SK-N-SH treated with all-trans-retinoic acid at 6 μM for 48 hours (cell line): ENCODE data around the gene RALA.

Source experiments
- ATAC-seq: fragments of 200-7000 bp; cut with Tn5 transposase; 3 replicates; pipeline ENCODE4 v1.9.1; 2020; ENCODE audit warnings: mild to moderate bottlenecking, moderate library complexity
- ARNTL ChIP-seq: fragments of 450-650 bp; formaldehyde crosslinking; IDR thresholded peaks from 2 replicates; pipeline ENCODE4 v1.5.0; 2020; ENCODE audit warnings: low read depth, mild to moderate bottlenecking, moderate library complexity, borderline replicate concordance
- CSDC2 ChIP-seq: fragments of 250-450 bp; sonication (Bioruptor Pico); IDR thresholded peaks from 2 replicates; pipeline ENCODE4 v1.5.0; 2020; ENCODE audit warnings: mild to moderate bottlenecking, moderate library complexity
- CSRNP3 ChIP-seq: fragments of 250-450 bp; sonication (Bioruptor Pico); IDR thresholded peaks from 2 replicates; pipeline ENCODE4 v1.5.1; 2021; ENCODE audit warnings: mild to moderate bottlenecking, moderate library complexity
- ESRRG ChIP-seq: fragments of 250-450 bp; sonication (Bioruptor Pico); IDR thresholded peaks from 2 replicates; pipeline ENCODE4 v1.6.1; 2021; ENCODE audit warnings: mild to moderate bottlenecking
- GLIS3 ChIP-seq: fragments of 250-450 bp; sonication (Bioruptor Pico); IDR thresholded peaks from 2 replicates; pipeline ENCODE4 v1.5.0; 2020; ENCODE audit warnings: mild to moderate bottlenecking, moderate library complexity
- ISL1 ChIP-seq: fragments of 250-450 bp; sonication (Bioruptor Pico); IDR thresholded peaks from 2 replicates; pipeline ENCODE4 v2.1.2; 2022; ENCODE audit warnings: mild to moderate bottlenecking, moderate library complexity
- POU6F1 ChIP-seq: fragments of 250-450 bp; sonication (Bioruptor Pico); IDR thresholded peaks from 2 replicates; pipeline ENCODE4 v1.8.0; 2021; ENCODE audit warnings: low read depth, mild to moderate bottlenecking, moderate library complexity, borderline replicate concordance
- PPARA ChIP-seq: fragments of 250-450 bp; sonication (Bioruptor Pico); IDR thresholded peaks from 2 replicates; pipeline ENCODE4 v1.5.0; 2020; ENCODE audit warnings: mild to moderate bottlenecking, borderline replicate concordance
- RARB ChIP-seq: fragments of 250-450 bp; sonication (Bioruptor Pico); IDR thresholded peaks from 2 replicates; pipeline ENCODE4 v1.8.0; 2021; ENCODE audit warnings: mild to moderate bottlenecking, moderate library complexity
- TOX ChIP-seq: fragments of 250-450 bp; sonication (Bioruptor Pico); IDR thresholded peaks from 2 replicates; pipeline ENCODE4 v1.8.0; 2021; ENCODE audit warnings: mild to moderate bottlenecking, moderate library complexity, borderline replicate concordance
- TSHZ2 ChIP-seq: fragments of 250-450 bp; sonication (Bioruptor Pico); IDR thresholded peaks from 2 replicates; pipeline ENCODE4 v1.5.0; 2020; ENCODE audit warnings: mild to moderate bottlenecking, moderate library complexity
- ZFP3 ChIP-seq: fragments of 250-450 bp; sonication (Bioruptor Pico); IDR thresholded peaks from 2 replicates; pipeline ENCODE4 v1.5.0; 2020; ENCODE audit warnings: mild to moderate bottlenecking, moderate library complexity
- ZFP30 ChIP-seq: fragments of 450-650 bp; formaldehyde crosslinking; IDR thresholded peaks from 2 replicates; pipeline ENCODE4 v1.5.0; 2022; ENCODE audit warnings: mild to moderate bottlenecking, moderate library complexity
- ZNF565 ChIP-seq: fragments of 450-650 bp; formaldehyde crosslinking; conservative IDR thresholded peaks from 2 replicates; pipeline ENCODE4 v1.5.0; 2020; ENCODE audit warnings: low read depth, mild to moderate bottlenecking, moderate library complexity
- ZNF70 ChIP-seq: fragments of 450-650 bp; formaldehyde crosslinking; IDR thresholded peaks from 2 replicates; pipeline ENCODE4 v1.5.0; 2020; ENCODE audit warnings: mild to moderate bottlenecking, moderate library complexity
- ZNF8 ChIP-seq: fragments of 450-650 bp; formaldehyde crosslinking; IDR thresholded peaks from 2 replicates; pipeline ENCODE4 v1.5.0; 2020; ENCODE audit warnings: mild to moderate bottlenecking, moderate library complexity
- TF ChIP-seq, protein P1 (sequence below): fragments of 250-450 bp; sonication (Bioruptor Pico); IDR thresholded peaks from 2 replicates; pipeline ENCODE4 v1.5.1; 2020; ENCODE audit warnings: low read depth, mild to moderate bottlenecking, moderate library complexity
- TF ChIP-seq, protein P2 (sequence below): fragments of 250-450 bp; sonication (Bioruptor Pico); IDR thresholded peaks from 2 replicates; pipeline ENCODE4 v1.8.0; 2020; ENCODE audit warnings: mild to moderate bottlenecking, moderate library complexity, borderline replicate concordance

Gene RALA

DNA sequence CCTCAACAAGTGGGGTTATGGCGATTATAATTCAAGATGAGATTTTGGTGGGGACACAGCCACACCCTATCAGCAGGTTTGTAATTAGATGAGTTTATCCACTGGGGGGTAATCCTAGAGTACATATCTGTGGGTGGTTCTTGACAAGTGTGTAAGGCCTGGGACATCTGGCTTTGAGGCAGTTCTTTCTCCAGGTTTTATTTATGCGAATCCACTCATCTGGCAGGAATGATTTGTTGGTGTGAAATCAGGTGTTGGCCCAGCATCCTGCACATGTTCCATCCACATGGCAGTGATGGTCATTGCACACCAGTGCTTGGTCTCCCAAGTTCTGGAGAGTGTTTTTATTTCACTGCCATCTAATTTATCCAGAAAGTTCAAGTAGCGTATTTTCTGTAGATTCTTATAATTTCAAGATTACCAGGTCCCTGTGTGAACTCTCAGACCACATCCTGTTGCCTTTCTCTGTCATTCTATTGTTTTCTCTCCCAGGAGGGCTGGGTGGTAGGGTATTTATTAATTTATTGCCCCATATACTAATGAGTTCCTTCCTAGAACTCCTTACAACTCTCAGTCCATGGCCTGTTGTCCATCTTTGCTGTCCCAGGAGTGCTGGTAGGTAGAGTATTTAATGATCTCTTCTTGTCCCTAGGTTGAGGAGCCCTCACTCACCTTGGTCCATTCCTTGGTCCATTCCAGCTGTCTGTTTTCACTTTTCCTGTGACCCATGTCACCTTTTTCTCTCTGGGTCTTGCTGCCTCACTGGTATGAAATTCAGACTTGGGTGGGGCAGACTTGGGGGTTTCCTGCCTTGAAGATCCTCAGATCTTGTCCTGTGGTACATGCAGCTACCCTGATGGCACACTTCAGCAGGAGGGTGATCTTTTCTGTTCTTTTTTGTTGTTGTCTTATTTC lies 10.4 kb downstream of the RALA start:
- no peak for ATAC-seq
- TF ChIP-seq CSRNP3 (CRISPR knock-in tag) = no peak
- TF ChIP-seq ZFP3 (CRISPR knock-in tag) = no peak
- TF ChIP-seq TOX = no peak
- TF ChIP-seq ZFP30 (CRISPR knock-in tag) = no peak
- TF ChIP-seq ESRRG (CRISPR knock-in tag) = no peak
- TF ChIP-seq GLIS3 (CRISPR knock-in tag) = no peak
- TF ChIP-seq TSHZ2 (CRISPR knock-in tag) = no peak
- TF ChIP-seq ARNTL (CRISPR knock-in tag) = no peak
- TF ChIP-seq ISL1 (CRISPR knock-in tag) = no peak
- TF ChIP-seq ZNF565 (CRISPR knock-in tag) = no peak

DNA sequence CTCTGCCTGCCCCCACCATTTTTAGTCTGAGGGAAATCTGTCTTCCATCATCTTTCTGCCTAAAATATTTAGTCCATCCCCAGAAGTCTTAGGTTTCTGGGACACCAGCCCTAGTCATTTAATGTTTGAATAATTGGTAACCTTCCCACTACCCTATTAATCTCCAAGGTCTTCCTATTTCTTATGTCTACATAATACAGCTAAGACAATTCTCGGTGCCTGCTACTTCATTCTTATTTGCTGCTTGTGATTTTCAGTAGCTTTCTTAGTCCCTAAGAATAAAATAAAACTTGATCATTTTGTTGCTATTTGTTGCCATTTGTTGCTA lies 11.1 kb downstream of the RALA start:
- TF ChIP-seq ESRRG (CRISPR knock-in tag) (no peak), PPARA (CRISPR knock-in tag) (no peak), GLIS3 (CRISPR knock-in tag) (no peak), POU6F1 (CRISPR knock-in tag) (no peak), ZNF8 (CRISPR knock-in tag) (no peak), TSHZ2 (CRISPR knock-in tag) (no peak), ZNF70 (CRISPR knock-in tag) (no peak), RARB (CRISPR knock-in tag) (no peak), CSDC2 (CRISPR knock-in tag) (no peak), CSRNP3 (CRISPR knock-in tag) (no peak)
- TF ChIP-seq, protein P1, sequence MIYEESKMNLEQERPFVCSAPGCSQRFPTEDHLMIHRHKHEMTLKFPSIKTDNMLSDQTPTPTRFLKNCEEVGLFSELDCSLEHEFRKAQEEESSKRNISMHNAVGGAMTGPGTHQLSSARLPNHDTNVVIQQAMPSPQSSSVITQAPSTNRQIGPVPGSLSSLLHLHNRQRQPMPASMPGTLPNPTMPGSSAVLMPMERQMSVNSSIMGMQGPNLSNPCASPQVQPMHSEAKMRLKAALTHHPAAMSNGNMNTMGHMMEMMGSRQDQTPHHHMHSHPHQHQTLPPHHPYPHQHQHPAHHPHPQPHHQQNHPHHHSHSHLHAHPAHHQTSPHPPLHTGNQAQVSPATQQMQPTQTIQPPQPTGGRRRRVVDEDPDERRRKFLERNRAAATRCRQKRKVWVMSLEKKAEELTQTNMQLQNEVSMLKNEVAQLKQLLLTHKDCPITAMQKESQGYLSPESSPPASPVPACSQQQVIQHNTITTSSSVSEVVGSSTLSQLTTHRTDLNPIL = no peak
- TF ChIP-seq, protein P2, sequence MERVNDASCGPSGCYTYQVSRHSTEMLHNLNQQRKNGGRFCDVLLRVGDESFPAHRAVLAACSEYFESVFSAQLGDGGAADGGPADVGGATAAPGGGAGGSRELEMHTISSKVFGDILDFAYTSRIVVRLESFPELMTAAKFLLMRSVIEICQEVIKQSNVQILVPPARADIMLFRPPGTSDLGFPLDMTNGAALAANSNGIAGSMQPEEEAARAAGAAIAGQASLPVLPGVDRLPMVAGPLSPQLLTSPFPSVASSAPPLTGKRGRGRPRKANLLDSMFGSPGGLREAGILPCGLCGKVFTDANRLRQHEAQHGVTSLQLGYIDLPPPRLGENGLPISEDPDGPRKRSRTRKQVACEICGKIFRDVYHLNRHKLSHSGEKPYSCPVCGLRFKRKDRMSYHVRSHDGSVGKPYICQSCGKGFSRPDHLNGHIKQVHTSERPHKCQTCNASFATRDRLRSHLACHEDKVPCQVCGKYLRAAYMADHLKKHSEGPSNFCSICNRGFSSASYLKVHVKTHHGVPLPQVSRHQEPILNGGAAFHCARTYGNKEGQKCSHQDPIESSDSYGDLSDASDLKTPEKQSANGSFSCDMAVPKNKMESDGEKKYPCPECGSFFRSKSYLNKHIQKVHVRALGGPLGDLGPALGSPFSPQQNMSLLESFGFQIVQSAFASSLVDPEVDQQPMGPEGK (CRISPR knock-in tag) = no peak
- TF ChIP-seq, all 23 proteins: peak for 0
- no peak for ATAC-seq
